Lower lobe of right lung (tissue), 2 donors: ENCODE measurements around the gene HBM. TPM values are rescaled to one million over a fixed set of nuclear protein-coding genes. Genes with fewer than 3 reads are reported as not detected.
"Not testable (repeated sequence)": the region's sequence is repeated elsewhere in the genome, so short reads cannot be mapped to it uniquely, and the experiment has no call there.

Experiments
- ATAC-seq, 2 donors: fragments of 200-7000 bp; cut with Tn5 transposase; one replicate each; pipeline ENCODE4 v1.9.1; 2020 to 2022; ENCODE audit warnings: mild to moderate bottlenecking in 2 of 2, moderate library complexity in 2 of 2
- DNase-seq: peaks from one replicate; pipeline ENCODE4 v3.0.0-alpha.2; 2020
- H3K27ac ChIP-seq: fragments of 200-600 bp; one replicate; pipeline ENCODE4 v1.8.0; 2022
- H3K27me3 ChIP-seq: fragments of 200-600 bp; one replicate; pipeline ENCODE4 v1.8.0; 2022; ENCODE audit warnings: low read depth
- H3K36me3 ChIP-seq: fragments of 200-600 bp; one replicate; pipeline ENCODE4 v1.8.0; 2022; ENCODE audit warnings: mild to moderate bottlenecking
- H3K4me1 ChIP-seq: fragments of 200-600 bp; one replicate; pipeline ENCODE4 v1.8.0; 2022
- H3K4me3 ChIP-seq: fragments of 200-600 bp; one replicate; pipeline ENCODE4 v1.8.0; 2022; ENCODE audit warnings: mild to moderate bottlenecking
- H3K9me3 ChIP-seq: fragments of 200-600 bp; one replicate; pipeline ENCODE4 v1.8.0; 2022
- CTCF ChIP-seq: fragments of 200-600 bp; IDR thresholded peaks from one replicate; pipeline ENCODE4 v1.8.0; 2022; ENCODE audit warnings: antibody characterized with exemption, mild to moderate bottlenecking
- intact Hi-C: fragments of 100-400 bp; cut with DNase I; formaldehyde crosslinking; loops from one replicate; pipeline ENCODE4 v1.11.0; 2022
- total RNA-seq: library from RNA; stranded (reverse); fragmentation: NEBNext Ultra II Directional; extraction: Animal tissue kit (Norgen Biotek cat#: 25700); gene quantifications from one replicate; pipeline ENCODE4 v1.2.1, GENCODE V29; 2021
- donor health status: DM: no; HTN: yes; CAD: no; lungs with severe emphysema.

Gene HBM
- total RNA-seq, 1 donor from 2014 or later = not detected

- peaks cover 61% of the 10 kb centered on the region for H3K27me3 ChIP-seq
- peak overlapping the region; percentile 14 for H3K4me3 ChIP-seq
- H3K4me1 ChIP-seq = peaks cover 19% of the 10 kb centered on the region
- no peak for TF ChIP-seq CTCF
- H3K27ac ChIP-seq = no peak overlapping the region
- DNase-seq (no peak), ATAC-seq (peak; percentile 33 to 40)
- no peaks in the 10 kb centered on the region for H3K9me3 ChIP-seq
- H3K36me3 ChIP-seq = no peaks in the 10 kb centered on the region
- intact Hi-C loops = no loop called here
Measured at GRCh38 chr16:164827-165538, 795 bp upstream of the HBM start.

GRCh38 chr16:166375-167121, 770 bp downstream of the HBM start:
- no peak for TF ChIP-seq CTCF

GRCh38 chr16:167122-167690, 1.4 kb downstream of the HBM start:
- intact Hi-C loops = no loop called here

More at GRCh38 chr16:166375-167121, 770 bp downstream of the HBM start:
- no peaks in the 10 kb centered on the region for H3K9me3 ChIP-seq
- H3K36me3 ChIP-seq = no peaks in the 10 kb centered on the region
- intact Hi-C loops = no loop called here
- DNase-seq = no peak
- peaks cover 77% of the 10 kb centered on the region for H3K27me3 ChIP-seq
- H3K27ac ChIP-seq = no peak overlapping the region
- ATAC-seq = no peak
- H3K4me3 ChIP-seq = no peak overlapping the region
- H3K4me1 ChIP-seq = peaks cover 19% of the 10 kb centered on the region

GRCh38 chr16:168424-168823, 2.6 kb downstream of the HBM start:
- DNase-seq (no peak), ATAC-seq (no peak)
- H3K27ac ChIP-seq = no peak overlapping the region
- H3K27me3 ChIP-seq = peaks cover 71% of the 10 kb centered on the region
- no peaks in the 10 kb centered on the region for H3K9me3 ChIP-seq
- no peak for TF ChIP-seq CTCF
- H3K36me3 ChIP-seq = no peaks in the 10 kb centered on the region
- intact Hi-C loops = no loop called here
- no peak overlapping the region for H3K4me3 ChIP-seq
- peaks cover 19% of the 10 kb centered on the region for H3K4me1 ChIP-seq

More at GRCh38 chr16:167122-167690, 1.4 kb downstream of the HBM start:
- Histone ChIP-seq H3K27me3 (peaks cover 73% of the 10 kb centered on the region), H3K4me1 (peaks cover 19% of the 10 kb centered on the region), H3K27ac (no peak overlapping the region), H3K36me3 (no peaks in the 10 kb centered on the region), H3K4me3 (no peak overlapping the region), H3K9me3 (no peaks in the 10 kb centered on the region)
- no peak for DNase-seq
- TF ChIP-seq CTCF = no peak
- ATAC-seq = no peak

GRCh38 chr16:169014-169413, 3.2 kb downstream of the HBM start:
- Histone ChIP-seq H3K4me1 (peaks cover 19% of the 10 kb centered on the region), H3K27me3 (peaks cover 72% of the 10 kb centered on the region), H3K4me3 (no peak overlapping the region), H3K27ac (no peak overlapping the region), H3K9me3 (no peaks in the 10 kb centered on the region), H3K36me3 (no peaks in the 10 kb centered on the region)
- ATAC-seq = no peak
- TF ChIP-seq CTCF = no peak
- intact Hi-C loops = no loop called here
- no peak for DNase-seq

- H3K27ac ChIP-seq, DNase-seq, intact Hi-C loops, H3K36me3 ChIP-seq, H3K4me3 ChIP-seq, H3K9me3 ChIP-seq: not testable (repeated sequence)
- H3K27me3 ChIP-seq = peaks cover 78% of the 10 kb centered on the region
- peaks cover 18% of the 10 kb centered on the region for H3K4me1 ChIP-seq
- peak; percentile 36 to 50 for ATAC-seq
Measured at GRCh38 chr16:170088-170507, 4.3 kb downstream of the HBM start.
